HepG2 (cell line): ENCODE results near the gene TMEM135. TPM values are rescaled to one million over a fixed set of nuclear protein-coding genes. Genes with fewer than 3 reads are reported as not detected.
"Not testable (repeated sequence)": the region's sequence is repeated elsewhere in the genome, so short reads cannot be mapped to it uniquely, and the experiment has no call there.

Source experiments
- ATAC-seq: fragments of 200-7000 bp; cut with Tn5 transposase; 3 replicates; pipeline ENCODE4 v1.9.1; 2020; ENCODE audit warnings: mild to moderate bottlenecking, moderate library complexity
- BruUV-seq: library from RNA; stranded (reverse); fragments of 400-500 nt; replicated peaks from 2 replicates; lab custom pipeline; 2021; lab: Mats Ljungman, UMichigan
- CTCF ChIA-PET: fragments of 300-600 bp; formaldehyde crosslinking; extraction: SDS; loops from one replicate; lab custom pipeline; 2021; ENCODE audit warnings: low total read pairs, inconsistent platforms, low intra/inter-chr PET ratio; lab: Yijun Ruan, JAX
- POLR2A ChIA-PET: fragments of 350-600 bp; sonication (Branson Sonifier 250); formaldehyde crosslinking; loops from one replicate; lab custom pipeline; 2020; ENCODE audit warnings: antibody characterized with exemption, inconsistent platforms; lab: Yijun Ruan, JAX
- DNase-seq: peaks from one replicate; pipeline ENCODE4 v3.0.0-alpha.2; 2015; ENCODE audit warnings: low spot score
- FAIRE-seq: peaks from 3 replicates; lab custom pipeline; 2011; peaks lifted over from hg19 to GRCh38; lab: Jason Lieb, UNC
- H2AFZ ChIP-seq: one replicate; pipeline ENCODE4 v1.6.1; 2011; ENCODE audit warnings: low read length, inconsistent platforms
- H3K27ac ChIP-seq: fragments of 300-600 bp; 3 replicates; pipeline ENCODE4 v1.8.0; 2011; ENCODE audit warnings: mixed run types, mild to moderate bottlenecking, mixed read lengths, low read length, inconsistent platforms; ENCODE audit not compliant: insufficient read depth; ENCODE audit errors: extremely low read length
- H3K27me3 ChIP-seq, 2 experiments: fragments of 200-600 bp in 1 of 2; 2 replicates in 1 of 2; 3 replicates in 1 of 2; pipeline versions ENCODE4 v1.6.0 to v1.8.0; 2011; ENCODE audit warnings: low read length in 2 of 2, mild to moderate bottlenecking in 2 of 2, moderate library complexity in 2 of 2, inconsistent platforms in 1 of 2; ENCODE audit not compliant: insufficient read depth in 2 of 2, control insufficient read depth in 1 of 2
- H3K36me3 ChIP-seq, 2 experiments: fragments of 200-600 bp in 1 of 2; replicated peaks in 1 of 2; 2 replicates in 1 of 2; 3 replicates in 1 of 2; pipeline versions ENCODE4 v1.5.1 to v1.8.0; 2011; ENCODE audit warnings: low read length in 2 of 2, inconsistent platforms in 1 of 2; ENCODE audit not compliant: insufficient read depth in 2 of 2, control insufficient read depth in 1 of 2
- H3K4me1 ChIP-seq: 2 replicates; pipeline ENCODE4 v1.5.1; 2012; ENCODE audit warnings: low read length, inconsistent platforms; ENCODE audit not compliant: insufficient read depth
- H3K4me2 ChIP-seq: 2 replicates; pipeline ENCODE4 v1.6.0; 2011; ENCODE audit warnings: low read depth, low read length, inconsistent platforms
- H3K4me3 ChIP-seq, 3 experiments: fragments of 200-600 bp in 1 of 3; sonication (generic), shearing (Covaris generic) in 1 of 3; replicated peaks in 1 of 3; 2 replicates each; pipeline ENCODE4 v1.5.1; 2011 to 2016; ENCODE audit warnings: low read length in 3 of 3, inconsistent platforms in 2 of 3, low read depth in 2 of 3, mild to moderate bottlenecking in 2 of 3, control low read depth in 1 of 3, mixed read lengths in 1 of 3; ENCODE audit not compliant: insufficient read depth in 1 of 3
- H3K79me2 ChIP-seq: one replicate; pipeline ENCODE4 v1.6.1; 2011; ENCODE audit warnings: low read length, inconsistent platforms; ENCODE audit not compliant: insufficient read depth
- H3K9ac ChIP-seq: 2 replicates; pipeline ENCODE4 v1.6.0; 2011; ENCODE audit warnings: mild to moderate bottlenecking, low read depth, low read length, inconsistent platforms; ENCODE audit not compliant: insufficient read depth
- H3K9me3 ChIP-seq: 2 replicates; pipeline ENCODE4 v1.5.1; 2012; ENCODE audit warnings: mild to moderate bottlenecking, low read length
- H4K20me1 ChIP-seq: 2 replicates; pipeline ENCODE4 v1.6.0; 2011; ENCODE audit warnings: inconsistent platforms, mild to moderate bottlenecking, low read length, moderate library complexity; ENCODE audit not compliant: insufficient read depth
- HNF4A ChIP-seq: sonication (generic); formaldehyde crosslinking; IDR thresholded peaks from 2 replicates; pipeline ENCODE4 v1.4.0; 2020; ENCODE audit warnings: missing genetic modification reagents
- KMT2A ChIP-seq: sonication (generic); formaldehyde crosslinking; IDR thresholded peaks from 2 replicates; pipeline ENCODE4 v1.4.0; 2020; ENCODE audit warnings: missing genetic modification reagents
- ONECUT2 ChIP-seq: sonication (generic); formaldehyde crosslinking; IDR thresholded peaks from 2 replicates; pipeline ENCODE4 v1.4.0; 2020; ENCODE audit warnings: missing genetic modification reagents
- PAWR ChIP-seq: sonication (generic); formaldehyde crosslinking; IDR thresholded peaks from 2 replicates; pipeline ENCODE4 v1.4.0; 2020; ENCODE audit warnings: missing genetic modification reagents, mild to moderate bottlenecking, borderline replicate concordance
- XRCC5 ChIP-seq: fragments of 200-400 bp; formaldehyde crosslinking; optimal IDR thresholded peaks from 2 replicates; pipeline ENCODE3; 2017; ENCODE audit warnings: mild to moderate bottlenecking, low read length
- WGBS: methylation state at CpG from one replicate; pipeline ENCODE4 v1.1.6; 2017; ENCODE audit warnings: low lambda C conversion rate; 5-methylcytosine and 5-hydroxymethylcytosine counted together
- in situ Hi-C: cut with HindIII; loops from 2 replicates; pipeline ENCODE4 v1.10.0; 2017; ENCODE audit warnings: low pct_unique_long_range_greater_than_20kb; ENCODE audit not compliant: extremely low pct_ligation_motif_present
- intact Hi-C: fragments of 100-400 bp; cut with micrococcal nuclease; formaldehyde crosslinking; loops from one replicate; pipeline ENCODE4 v1.10.0; 2022; ENCODE audit not compliant: unreplicated experiment
- polyA plus RNA-seq, 8 experiments: library from polyadenylated mRNA; depleted of rRNA in 3 of 8; stranded (reverse) in 7 of 8; unstranded in 1 of 8; fragments of >200 nt; fragmentation: Illumina TruSeq in 4 of 8; extraction: Trizol in 4 of 8; gene quantifications; 2 replicates each; pipeline versions ENCODE4 v1.2.1 to v1.2.3, GENCODE V29; 2011 to 2016; ENCODE audit warnings: low read depth in 4 of 8, missing spikeins in 1 of 8, mixed read lengths in 1 of 8; ENCODE audit not compliant: insufficient read depth in 1 of 8
- total RNA-seq, 5 experiments: library from RNA; depleted of rRNA; stranded (reverse); fragments of >200 nt; fragmentation: Illumina TruSeq; extraction: Trizol; gene quantifications; 2 replicates each; pipeline ENCODE4 v1.2.3, GENCODE V29; 2016; ENCODE audit warnings: low read depth in 1 of 5
- TF ChIP-seq, protein P1 (sequence below): sonication (generic); formaldehyde crosslinking; IDR thresholded peaks from 2 replicates; pipeline ENCODE4 v1.9.0; 2021; ENCODE audit warnings: missing genetic modification reagents, borderline replicate concordance
- TF ChIP-seq, protein P2 (sequence below): IDR thresholded peaks from 2 replicates; pipeline ENCODE4 v1.6.1; 2016; ENCODE audit warnings: mild to moderate bottlenecking

TMEM135 gene
- total and polyA plus RNA-seq, 2 of the 13 experiments (the other 11 are each of a cell fraction or from before 2014, with no cell fraction given), result 36.6 to 88.9 TPM

DNA sequence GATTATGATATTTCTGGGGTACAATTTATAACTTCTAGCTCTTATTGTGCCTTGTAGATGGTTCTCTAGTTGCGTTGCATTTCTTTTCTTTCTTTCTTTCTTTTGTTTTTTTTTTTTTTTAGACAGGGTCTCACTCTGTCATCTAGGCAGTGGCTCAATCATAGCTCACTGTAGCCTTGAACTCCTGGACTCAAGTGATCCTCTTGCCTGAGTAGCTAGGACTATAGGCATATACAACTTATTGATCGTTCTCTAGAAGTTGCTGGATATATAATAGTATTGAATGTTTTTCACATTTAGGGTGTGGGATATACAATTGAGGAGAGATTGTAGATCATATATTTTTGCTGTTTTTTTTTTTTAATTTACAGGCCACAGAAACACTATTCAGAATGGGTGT lies 119.2 kb downstream of the TMEM135 start:
- FAIRE-seq (no peak), DNase-seq (peak; percentile 37), ATAC-seq (peak; percentile 68)
- H3K27ac ChIP-seq, result no peak overlapping the region
- no peak overlapping the region for H3K9ac ChIP-seq
- intact Hi-C loops (no loop called here), in situ Hi-C loops (no loop called here)
- H3K4me1 ChIP-seq, result peaks cover 24% of the 10 kb centered on the region
- POLR2A ChIA-PET, result interaction anchor here (0.7 kb wide), 1 partner anchor 217 kb away, joined by 5 read pairs; no protein-coding TSS in a partner anchor
- WGBS, result 84% methylated on average over 2 of the region's 2 CpGs
- CTCF ChIA-PET, result no interaction called here
- H2AFZ ChIP-seq, result no peak overlapping the region
- H3K27me3 ChIP-seq, result no peaks in the 10 kb centered on the region
- TF ChIP-seq XRCC5 (no peak), KMT2A (CRISPR knock-in tag) (no peak), PAWR (CRISPR knock-in tag) (no peak), ONECUT2 (CRISPR knock-in tag) (0 out of 2 replicates have a peak, but pooled peaks have one; percentile 51), HNF4A (CRISPR knock-in tag) (peak; percentile 26; the same call in 1 of the 2 replicates)
- TF ChIP-seq, protein P1, sequence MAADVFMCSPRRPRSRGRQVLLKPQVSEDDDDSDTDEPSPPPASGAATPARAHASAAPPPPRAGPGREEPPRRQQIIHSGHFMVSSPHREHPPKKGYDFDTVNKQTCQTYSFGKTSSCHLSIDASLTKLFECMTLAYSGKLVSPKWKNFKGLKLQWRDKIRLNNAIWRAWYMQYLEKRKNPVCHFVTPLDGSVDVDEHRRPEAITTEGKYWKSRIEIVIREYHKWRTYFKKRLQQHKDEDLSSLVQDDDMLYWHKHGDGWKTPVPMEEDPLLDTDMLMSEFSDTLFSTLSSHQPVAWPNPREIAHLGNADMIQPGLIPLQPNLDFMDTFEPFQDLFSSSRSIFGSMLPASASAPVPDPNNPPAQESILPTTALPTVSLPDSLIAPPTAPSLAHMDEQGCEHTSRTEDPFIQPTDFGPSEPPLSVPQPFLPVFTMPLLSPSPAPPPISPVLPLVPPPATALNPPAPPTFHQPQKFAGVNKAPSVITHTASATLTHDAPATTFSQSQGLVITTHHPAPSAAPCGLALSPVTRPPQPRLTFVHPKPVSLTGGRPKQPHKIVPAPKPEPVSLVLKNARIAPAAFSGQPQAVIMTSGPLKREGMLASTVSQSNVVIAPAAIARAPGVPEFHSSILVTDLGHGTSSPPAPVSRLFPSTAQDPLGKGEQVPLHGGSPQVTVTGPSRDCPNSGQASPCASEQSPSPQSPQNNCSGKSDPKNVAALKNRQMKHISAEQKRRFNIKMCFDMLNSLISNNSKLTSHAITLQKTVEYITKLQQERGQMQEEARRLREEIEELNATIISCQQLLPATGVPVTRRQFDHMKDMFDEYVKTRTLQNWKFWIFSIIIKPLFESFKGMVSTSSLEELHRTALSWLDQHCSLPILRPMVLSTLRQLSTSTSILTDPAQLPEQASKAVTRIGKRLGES, result no peak
- TF ChIP-seq, protein P2, sequence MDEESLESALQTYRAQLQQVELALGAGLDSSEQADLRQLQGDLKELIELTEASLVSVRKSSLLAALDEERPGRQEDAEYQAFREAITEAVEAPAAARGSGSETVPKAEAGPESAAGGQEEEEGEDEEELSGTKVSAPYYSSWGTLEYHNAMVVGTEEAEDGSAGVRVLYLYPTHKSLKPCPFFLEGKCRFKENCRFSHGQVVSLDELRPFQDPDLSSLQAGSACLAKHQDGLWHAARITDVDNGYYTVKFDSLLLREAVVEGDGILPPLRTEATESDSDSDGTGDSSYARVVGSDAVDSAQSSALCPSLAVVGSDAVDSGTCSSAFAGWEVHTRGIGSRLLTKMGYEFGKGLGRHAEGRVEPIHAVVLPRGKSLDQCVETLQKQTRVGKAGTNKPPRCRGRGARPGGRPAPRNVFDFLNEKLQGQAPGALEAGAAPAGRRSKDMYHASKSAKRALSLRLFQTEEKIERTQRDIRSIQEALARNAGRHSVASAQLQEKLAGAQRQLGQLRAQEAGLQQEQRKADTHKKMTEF, result no peak
- H3K79me2 ChIP-seq, result peaks cover 47% of the 10 kb centered on the region
- 0 out of 5 replicates have a peak, but pooled peaks cover 0 to 4% of the 10 kb centered on the region in 2 experiments for H3K36me3 ChIP-seq
- peaks cover 5% of the 10 kb centered on the region; the same call in 1 of the 2 replicates for H4K20me1 ChIP-seq
- no peaks in the 10 kb centered on the region for H3K9me3 ChIP-seq
- H3K4me2 ChIP-seq, result no peak overlapping the region
- BruUV-seq, result no TSS peak
- H3K4me3 ChIP-seq, result no peak overlapping the region

DNA sequence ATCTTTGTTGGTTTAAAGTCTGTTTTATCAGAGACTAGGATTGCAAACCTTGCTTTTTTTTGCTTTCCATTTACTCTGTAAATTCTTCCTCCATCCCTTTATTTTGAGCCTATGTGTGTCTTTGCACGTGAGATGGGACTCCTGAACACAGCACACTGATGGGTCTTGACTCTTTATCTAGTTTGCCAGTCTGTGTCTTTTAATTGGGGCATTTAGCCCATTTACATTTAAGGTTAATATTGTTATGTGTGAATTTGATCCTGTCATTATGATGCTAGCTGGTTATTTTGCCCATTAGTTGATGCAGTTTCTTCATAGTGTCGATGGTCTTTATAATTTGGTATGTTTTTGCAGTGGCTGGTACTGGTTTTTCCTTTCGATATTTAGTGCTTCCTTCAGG lies 131.3 kb downstream of the TMEM135 start:
- H3K9me3 ChIP-seq, CTCF ChIA-PET, H3K4me2 ChIP-seq, POLR2A ChIA-PET, FAIRE-seq, H3K4me3 ChIP-seq, H3K36me3 ChIP-seq, H3K27ac ChIP-seq, ATAC-seq, H3K27me3 ChIP-seq, H3K9ac ChIP-seq, BruUV-seq, in situ Hi-C loops, DNase-seq, intact Hi-C loops, H2AFZ ChIP-seq, H4K20me1 ChIP-seq: not testable (repeated sequence)
- Histone ChIP-seq H3K79me2 (peaks cover 29% of the 10 kb centered on the region), H3K4me1 (peaks cover 36% of the 10 kb centered on the region)
- WGBS, result 90% methylated on average over 3 of the region's 3 CpGs
